Activated effector memory CD4-positive, alpha-beta T cell treated with anti-CD3 and anti-CD28 coated beads, Interleukin-2, amount 50 U/mL, for 16 hours (primary cell): ENCODE measurements around the gene ZMYND11.
"Not testable (repeated sequence)": the region's sequence is repeated elsewhere in the genome, so short reads cannot be mapped to it uniquely, and the experiment has no call there.

Source experiments
- DNase-seq: peaks from one replicate; pipeline ENCODE4 v3.0.0-alpha.2; 2020

The ZMYND11 gene

GRCh38 chr10:134247-135131 lies 766 bp upstream of the ZMYND11 start:
- DNase-seq: peak; percentile 78

GRCh38 chr10:135601-136464 lies 578 bp downstream of the ZMYND11 start:
- DNase-seq: peak; percentile 86

- DNase-seq: no peak
These were observed 1.2 kb downstream of the ZMYND11 start for GRCh38 chr10:136465-136762.

- DNase-seq: peak; percentile 80
These were observed 1.8 kb downstream of the ZMYND11 start for GRCh38 chr10:137031-137430.

DNA sequence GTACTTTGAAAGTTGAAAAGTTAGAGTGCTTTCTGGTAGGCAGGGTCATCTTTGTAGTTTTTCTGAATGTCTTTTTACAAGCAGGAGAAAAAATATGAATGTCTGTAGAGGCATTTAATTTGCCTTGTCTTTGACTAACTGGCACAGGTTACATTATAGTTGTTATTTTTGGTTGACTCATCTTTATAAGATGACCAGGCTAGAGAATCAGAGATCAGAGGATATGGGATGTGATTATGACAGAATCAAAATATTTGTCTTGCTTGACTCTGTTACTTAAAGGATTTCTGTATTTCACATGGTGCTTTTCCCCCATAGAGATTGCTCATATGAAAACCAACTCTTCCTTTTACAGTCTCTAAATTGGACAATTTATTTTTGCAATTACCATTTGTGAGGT lies 2.4 kb downstream of the ZMYND11 start:
- no peak for DNase-seq

DNA sequence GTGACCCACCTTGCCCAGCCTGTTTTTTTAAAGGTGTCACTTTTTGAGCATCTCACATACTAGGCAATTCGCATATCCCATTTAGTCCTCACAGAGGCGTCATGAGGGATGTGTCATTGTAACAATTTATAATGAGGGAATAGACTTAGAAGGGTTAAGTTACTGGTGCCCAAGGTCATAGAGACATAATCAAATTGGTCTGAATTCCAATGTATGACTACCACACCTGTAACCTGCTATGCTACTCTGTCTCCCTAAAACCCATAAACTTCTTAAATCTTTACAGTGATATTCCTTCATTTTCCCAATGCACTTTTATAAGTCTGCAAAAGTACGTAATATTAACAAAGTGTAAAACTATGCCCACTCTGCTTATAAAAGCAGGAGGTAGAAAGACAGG lies 7.1 kb downstream of the ZMYND11 start:
- DNase-seq: no peak

DNA sequence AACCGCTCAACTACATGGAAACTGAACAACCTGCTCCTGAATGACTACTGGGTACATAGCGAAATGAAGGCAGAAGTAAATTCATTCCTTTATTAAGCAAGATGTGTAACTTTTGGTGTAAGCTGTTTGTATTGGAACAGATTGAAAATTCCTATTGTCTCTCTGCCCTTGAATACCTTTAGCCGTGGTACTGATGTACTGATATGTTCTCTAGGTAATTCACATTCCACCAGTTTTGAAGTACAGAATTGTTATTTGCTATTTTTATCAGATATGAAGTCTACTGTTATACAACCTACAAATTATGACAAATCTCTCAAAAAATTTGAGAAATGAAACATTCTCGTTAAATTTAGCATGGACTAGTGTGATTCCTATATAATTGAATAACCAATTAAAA lies 17.7 kb downstream of the ZMYND11 start:
- DNase-seq: no peak

DNA sequence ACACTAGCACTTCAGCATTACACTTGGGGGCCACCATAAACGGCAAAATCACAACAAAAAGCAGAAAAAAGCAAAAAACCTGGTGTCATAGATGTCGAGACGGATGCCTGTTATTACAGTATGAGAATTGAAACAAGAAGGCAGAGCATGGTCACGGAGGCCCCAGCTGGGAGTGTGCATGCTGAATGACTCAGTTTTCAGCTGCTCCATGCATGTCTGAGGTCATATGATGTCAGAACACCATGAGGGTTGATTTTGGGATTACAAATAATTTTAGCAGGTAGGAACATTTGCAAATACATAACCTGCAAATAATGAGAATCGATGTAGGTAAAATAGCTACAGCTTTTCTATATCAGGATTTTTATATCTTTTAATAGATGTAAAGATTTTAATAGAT lies 19.1 kb downstream of the ZMYND11 start:
- DNase-seq: no peak

- no peak for DNase-seq
These were observed 32.1 kb downstream of the ZMYND11 start for GRCh38 chr10:167383-167782.

GRCh38 chr10:173741-174140 lies 38.5 kb downstream of the ZMYND11 start:
- no peak for DNase-seq

- DNase-seq: no peak
These were observed 41.4 kb downstream of the ZMYND11 start for GRCh38 chr10:176677-177076.

DNA sequence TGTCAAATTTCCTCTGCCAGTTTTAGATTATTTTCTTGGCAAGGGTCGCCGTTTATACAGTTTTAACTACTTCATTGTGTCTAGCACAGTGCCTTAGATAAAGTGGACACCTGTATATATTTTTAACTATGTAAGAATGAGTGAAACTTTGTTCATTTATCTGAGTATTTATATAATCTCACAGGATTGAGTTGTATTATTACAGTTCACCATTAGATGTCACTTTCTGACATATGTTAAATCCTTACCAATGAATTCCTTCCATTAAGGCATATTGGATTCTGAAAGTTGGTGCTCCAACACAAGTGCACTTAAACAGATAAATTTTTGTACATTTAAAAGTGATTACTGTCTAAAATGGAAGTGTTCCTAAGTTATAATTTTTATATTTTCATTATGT lies 43.0 kb downstream of the ZMYND11 start:
- no peak for DNase-seq

- DNase-seq: no peak
These were observed 43.5 kb downstream of the ZMYND11 start for GRCh38 chr10:178723-179122.

- no peak for DNase-seq
These were observed 47.4 kb downstream of the ZMYND11 start for GRCh38 chr10:182441-183201.

DNA sequence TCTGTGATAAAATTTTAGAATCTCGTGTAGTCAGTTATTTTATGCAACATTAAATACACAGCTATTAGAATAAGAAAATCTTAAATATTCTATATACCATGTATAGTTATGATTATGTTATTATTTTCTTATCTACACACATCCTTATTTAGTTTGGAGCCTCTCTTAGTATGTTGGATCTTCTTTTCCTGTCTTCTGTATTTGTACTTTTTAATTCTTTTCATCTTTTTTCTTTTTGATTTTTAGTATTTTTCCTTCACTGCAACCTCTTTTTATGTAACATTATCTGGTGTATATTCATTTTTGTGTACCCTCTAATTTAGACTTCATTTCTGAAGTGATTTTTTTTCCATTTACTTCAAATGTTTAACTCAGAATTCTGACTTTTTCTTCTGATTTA lies 48.9 kb downstream of the ZMYND11 start:
- no peak for DNase-seq

GRCh38 chr10:184911-185310 lies 49.7 kb downstream of the ZMYND11 start:
- DNase-seq: no peak

GRCh38 chr10:185571-185970 lies 50.3 kb downstream of the ZMYND11 start:
- DNase-seq: not testable (repeated sequence)

GRCh38 chr10:186911-187310 lies 51.7 kb downstream of the ZMYND11 start:
- no peak for DNase-seq

DNA sequence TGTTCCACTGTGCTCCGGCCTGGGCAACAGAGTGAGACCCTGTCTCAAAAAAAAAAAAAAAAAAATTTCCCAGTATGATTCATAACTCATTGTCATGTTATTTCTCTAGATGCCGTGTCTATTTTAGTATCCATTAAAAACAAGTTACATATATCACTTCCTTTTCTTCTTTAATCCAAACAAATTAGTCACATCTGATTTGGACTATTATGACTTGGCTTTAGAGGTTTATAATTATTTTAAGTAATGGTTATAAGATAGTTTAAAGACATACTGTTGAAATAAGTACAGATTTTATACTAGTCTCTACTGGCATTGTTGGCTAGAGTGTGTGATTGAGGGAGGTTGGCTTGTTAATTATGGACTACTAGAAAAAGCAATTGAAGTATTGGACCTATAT lies 53.3 kb downstream of the ZMYND11 start:
- no peak for DNase-seq

DNA sequence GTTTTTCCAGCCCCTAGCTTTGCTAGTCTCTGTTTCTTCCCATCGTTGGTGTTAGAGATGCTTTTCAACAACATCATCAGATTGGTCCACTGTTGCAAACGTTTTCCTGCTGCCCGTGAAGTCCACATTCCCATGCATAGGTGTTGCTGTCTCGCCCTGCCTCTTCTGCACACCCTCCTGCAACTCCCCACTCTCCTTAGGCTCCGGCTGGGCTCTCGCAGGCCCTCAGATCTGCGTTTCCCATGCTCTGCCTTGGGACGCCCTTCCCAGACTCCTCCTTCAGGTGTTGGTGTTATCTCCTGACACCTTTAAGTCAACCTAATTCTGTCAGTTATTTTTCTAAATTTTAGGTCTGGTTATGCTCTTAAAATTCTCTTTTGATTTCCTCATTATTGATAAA lies 55.0 kb downstream of the ZMYND11 start:
- no peak for DNase-seq

DNA sequence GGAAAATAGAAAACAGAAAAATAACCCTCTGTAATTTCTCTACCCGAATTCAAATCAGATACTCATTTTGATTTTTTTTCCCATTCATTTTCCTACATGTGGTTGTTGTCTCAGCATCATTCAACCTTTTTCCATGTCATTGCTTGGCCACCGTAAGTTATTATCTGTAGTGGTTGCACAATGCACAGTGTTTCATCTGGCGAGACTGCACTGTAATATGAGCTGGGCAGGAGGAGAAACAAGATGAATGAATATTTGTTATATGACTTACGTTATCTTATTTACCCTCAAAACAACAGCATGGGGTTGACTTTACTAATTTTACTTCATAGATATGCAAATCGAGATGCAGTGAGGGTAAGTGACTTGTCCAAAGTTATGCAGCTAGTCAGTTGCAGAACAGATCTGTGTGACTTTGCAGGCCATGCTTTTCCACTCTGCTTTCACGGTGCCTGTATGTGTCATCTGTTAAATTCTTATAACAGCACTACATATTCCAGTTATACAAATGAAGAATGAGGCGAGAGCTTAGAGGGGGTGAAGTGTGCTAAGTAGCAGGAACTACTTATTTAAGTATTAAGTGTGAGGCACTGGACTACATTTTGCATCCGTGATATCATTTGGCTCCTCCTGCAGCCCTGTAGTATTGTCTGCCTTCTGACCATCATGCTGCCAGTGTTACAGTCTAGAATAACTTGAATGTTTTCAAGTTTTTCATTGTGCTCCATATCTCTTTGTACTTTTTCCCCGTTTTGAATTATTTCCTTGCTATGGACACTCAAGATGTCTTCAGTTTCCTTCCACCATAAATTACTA lies 56.7 kb downstream of the ZMYND11 start:
- DNase-seq: no peak

- DNase-seq: no peak
These were observed 59.0 kb downstream of the ZMYND11 start for GRCh38 chr10:194281-194680.

- DNase-seq: no peak
These were observed 65.2 kb downstream of the ZMYND11 start for GRCh38 chr10:200405-200804.
